ENCODE results near the gene IFT81. TPM values are rescaled to one million over a fixed set of nuclear protein-coding genes. Genes with fewer than 3 reads are reported as not detected.
"Not testable (repeated sequence)": the region's sequence is repeated elsewhere in the genome, so short reads cannot be mapped to it uniquely, and the experiment has no call there.

IFT81 gene, protein sequence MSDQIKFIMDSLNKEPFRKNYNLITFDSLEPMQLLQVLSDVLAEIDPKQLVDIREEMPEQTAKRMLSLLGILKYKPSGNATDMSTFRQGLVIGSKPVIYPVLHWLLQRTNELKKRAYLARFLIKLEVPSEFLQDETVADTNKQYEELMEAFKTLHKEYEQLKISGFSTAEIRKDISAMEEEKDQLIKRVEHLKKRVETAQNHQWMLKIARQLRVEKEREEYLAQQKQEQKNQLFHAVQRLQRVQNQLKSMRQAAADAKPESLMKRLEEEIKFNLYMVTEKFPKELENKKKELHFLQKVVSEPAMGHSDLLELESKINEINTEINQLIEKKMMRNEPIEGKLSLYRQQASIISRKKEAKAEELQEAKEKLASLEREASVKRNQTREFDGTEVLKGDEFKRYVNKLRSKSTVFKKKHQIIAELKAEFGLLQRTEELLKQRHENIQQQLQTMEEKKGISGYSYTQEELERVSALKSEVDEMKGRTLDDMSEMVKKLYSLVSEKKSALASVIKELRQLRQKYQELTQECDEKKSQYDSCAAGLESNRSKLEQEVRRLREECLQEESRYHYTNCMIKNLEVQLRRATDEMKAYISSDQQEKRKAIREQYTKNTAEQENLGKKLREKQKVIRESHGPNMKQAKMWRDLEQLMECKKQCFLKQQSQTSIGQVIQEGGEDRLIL
- 11.4 TPM for polyA plus RNA-seq (2013, experiment 1 of 2; ENCODE audit: insufficient read length)
- 14.1 TPM for polyA plus RNA-seq (2013, experiment 2 of 2; ENCODE audit: insufficient read length)

- peak; percentile 92 for DNase-seq
Observed at GRCh38 chr12:110124269-110124995, at the start of gene IFT81. TSS of gene IFT81 (plus strand) at chr12:110124357. CDS start at chr12:110127381, 3,024 bp downstream.

- no peak for DNase-seq
Observed at GRCh38 chr12:110075880-110076279, 48.3 kb upstream of the IFT81 start.

DNA sequence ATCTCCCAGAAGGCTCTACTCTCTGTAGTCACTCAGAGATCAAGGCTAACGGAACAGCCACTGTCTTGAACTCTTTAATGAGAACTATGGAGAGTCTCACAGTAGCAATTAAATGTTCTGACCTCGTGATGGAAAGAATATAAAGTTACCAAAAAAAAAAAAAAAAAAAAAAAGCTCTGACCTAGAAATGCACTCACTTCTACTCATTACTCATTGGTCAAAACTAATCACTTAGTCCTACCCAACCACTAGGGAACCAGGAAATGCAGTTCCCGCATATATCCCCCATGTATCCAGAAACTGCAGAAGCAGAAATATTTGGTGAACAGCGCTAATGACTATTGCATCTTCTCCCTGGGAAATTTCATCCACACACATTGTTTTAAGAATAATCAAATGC lies 46.4 kb upstream of the IFT81 start:
- DNase-seq, result no peak

DNA sequence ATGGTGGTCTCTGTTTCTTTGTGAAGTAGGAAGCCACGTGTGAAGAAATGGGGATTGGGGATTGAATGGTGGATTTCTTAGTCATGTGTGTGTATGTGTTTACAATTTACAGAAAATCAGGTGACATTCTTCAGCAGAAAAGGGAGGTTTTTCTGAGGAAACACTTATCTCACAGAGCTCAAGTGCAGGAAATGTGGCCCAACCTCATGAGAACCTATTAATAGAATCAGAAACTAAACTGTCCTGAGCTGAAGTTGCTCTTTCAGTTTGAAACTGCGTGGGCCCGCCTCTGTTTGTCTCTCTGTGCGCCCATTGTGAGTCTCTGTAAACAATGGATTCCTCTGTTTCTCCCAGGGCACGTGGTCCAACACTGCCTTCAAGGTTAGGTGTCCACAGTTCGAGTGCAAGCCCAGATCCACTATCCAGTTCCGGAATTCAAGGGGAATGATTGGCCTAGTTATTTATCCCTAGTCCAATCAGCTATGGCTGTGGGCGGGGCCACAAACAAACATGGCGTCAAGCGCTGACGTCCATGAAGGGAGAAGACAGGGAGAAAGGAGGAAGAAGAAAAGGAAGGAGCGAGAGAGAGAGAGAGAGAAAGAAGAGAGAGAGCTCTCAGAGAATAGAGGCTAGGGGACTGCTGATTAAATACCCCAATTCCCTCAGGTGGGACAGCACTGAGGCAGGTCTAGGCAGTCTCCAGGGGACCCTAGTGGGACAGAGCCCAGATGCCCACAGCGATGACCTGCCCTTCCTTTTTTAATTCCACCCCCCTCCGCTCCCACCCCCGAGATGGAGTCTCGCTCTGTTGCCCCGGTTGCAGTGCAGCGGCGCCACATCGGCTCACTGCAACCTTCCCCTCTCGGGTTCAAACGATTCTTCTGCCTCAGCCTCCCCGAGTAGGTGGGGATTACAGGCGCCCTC lies 44.4 kb upstream of the IFT81 start:
- no peak for DNase-seq

DNA sequence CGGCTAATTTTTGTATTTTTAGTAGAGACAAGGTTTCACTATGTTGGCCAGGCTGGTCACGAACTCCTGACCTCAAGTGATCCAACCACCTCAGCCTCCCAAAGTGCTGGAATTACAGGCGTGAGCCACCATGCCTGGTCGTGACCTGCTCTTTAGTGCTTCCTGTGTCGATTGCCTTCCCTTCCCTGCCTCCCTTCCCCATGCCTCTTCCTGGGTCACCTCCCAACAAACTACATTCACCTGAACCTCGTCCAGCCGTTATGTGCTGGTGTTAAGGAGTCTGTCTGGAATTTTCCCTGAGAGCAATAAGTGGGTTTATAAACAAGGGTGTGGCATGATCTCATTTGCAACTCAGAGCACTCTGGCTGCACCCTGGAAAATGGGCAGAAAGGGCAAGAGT lies 43.7 kb upstream of the IFT81 start:
- no peak for DNase-seq

- DNase-seq, result no peak
Observed at GRCh38 chr12:110084314-110085015, 39.7 kb upstream of the IFT81 start.

- not testable (repeated sequence) for DNase-seq
Observed at GRCh38 chr12:110088216-110088615, 35.9 kb upstream of the IFT81 start.

GRCh38 chr12:110088936-110089335 lies 35.2 kb upstream of the IFT81 start:
- no peak for DNase-seq

DNA sequence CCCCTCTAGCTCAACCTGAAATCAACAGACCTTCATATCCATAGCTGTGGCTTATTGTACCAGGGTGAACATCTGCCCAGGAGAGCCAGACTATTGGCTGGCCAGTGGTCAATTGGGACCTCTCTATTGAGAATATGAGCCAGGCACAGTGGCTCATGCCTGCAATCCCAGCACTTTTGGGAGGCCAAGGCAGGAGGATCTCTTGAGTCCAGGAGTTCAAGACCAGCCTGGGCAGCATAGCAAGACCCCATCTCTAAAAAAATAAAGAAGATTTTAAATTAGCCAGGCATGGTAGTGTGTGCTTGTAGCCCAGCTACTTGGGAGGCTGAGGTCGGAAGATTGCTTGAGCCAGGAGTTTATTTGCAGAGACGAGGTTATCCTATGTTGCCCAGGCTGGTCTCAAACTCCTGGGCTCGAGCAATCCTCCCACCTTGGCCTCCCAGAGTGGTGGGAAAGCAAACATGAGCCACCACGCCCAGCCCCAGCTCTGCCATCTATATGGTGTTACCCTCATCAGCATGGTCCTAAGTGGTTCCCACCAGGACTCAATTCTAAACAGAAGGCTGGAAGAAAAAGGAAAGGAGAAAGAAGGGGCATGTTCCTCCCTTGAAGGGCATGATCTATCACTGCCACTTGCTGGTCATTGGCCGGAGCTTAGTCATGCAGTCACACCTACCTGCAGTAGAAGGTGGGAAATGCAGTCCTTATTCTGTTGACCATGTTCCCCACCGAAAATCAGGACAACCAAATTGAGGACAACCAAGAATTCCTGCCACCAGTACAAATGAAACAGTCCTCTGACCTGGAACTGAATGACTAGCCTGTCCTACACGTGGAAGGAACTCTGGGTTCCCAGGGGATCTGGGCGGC lies 33.7 kb upstream of the IFT81 start:
- no peak for DNase-seq

DNA sequence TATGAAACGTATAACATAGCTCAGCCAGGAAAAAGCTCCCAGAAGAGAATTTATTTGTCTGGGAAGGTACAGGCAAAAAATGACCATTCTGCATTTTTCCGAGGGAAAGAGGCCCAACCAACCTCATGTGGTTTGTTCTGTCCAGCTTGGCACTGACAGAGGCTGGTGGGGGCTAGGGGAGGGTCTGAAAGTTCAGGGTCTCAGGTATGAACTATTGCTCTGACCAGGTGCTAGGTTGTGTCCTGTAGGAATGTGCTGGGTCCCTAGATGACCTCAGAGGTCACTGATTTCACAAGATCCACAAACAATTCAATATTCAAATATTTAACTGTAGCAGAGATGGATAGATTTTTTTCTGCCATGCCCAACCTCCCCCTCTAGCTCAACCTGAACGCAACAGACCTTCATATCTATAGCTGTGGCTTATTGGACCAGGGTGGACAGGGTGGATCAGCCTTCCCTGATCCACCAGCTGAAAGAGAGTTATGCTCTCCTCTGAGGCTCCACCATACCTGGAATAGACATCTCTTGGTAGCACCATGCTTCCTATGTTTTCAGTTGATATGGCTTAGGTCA lies 32.9 kb upstream of the IFT81 start:
- DNase-seq, result no peak

DNA sequence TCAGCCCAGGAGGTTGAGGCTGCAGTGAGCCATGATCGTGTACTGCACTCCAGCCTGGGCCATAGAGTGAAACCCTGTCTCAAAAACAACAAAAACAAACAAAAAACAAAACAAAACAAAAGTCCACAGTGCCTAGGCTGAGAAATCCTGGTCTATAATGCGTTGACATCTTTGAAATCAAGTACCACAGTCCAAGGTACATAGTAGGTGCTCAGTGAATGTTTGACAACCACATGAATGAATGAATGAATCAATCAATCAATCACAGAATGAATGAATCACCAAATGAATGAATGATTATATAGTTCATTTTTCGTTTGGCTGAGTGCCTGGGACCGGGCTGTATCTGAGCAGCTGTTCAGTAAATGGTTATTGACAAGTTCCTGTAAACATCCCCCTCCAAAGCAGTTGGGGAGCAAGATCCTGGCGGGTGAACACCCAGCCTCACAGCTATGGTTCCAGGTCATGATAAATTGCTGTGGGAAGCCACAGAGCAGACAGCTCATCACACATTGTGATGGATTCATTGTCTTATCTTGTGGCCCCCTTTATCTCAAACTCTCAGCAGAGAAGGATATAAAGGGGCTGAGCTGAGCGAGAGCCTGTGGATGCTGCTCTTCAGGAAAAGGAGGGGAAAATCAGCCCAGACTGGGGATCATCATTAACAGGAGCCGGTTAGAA lies 30.4 kb upstream of the IFT81 start:
- DNase-seq, result no peak

DNA sequence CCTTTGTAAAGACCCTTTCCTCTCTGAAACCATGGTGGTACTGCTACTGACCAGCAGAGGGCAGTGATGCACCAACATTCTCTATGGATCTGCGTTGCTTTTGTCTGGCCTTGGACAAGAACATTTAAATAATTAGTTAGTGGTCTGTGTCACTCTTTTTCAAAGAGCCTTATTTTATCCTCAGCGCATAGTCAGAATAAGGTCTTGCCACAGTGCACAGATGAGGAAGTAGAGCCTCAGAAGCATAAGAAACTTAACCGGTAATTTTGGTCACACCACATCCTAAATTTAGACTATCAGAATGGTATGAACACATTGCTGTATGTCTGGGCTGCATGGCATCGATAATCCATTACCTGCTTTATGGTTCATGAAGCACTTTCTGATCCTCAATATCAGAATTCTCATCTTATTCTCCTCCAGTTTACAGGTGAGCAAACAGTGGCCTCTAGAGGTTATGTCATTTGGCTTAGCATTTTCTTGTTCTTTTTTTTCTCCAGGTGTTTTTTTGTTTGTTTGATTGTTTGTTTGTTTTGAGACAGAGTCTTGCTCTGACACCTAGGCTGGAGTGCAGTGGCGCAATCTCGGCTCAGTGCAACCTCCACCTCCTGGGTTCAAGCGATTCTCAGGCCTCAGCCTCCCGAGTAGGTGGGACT lies 23.7 kb upstream of the IFT81 start:
- DNase-seq, result peak; percentile 70

DNA sequence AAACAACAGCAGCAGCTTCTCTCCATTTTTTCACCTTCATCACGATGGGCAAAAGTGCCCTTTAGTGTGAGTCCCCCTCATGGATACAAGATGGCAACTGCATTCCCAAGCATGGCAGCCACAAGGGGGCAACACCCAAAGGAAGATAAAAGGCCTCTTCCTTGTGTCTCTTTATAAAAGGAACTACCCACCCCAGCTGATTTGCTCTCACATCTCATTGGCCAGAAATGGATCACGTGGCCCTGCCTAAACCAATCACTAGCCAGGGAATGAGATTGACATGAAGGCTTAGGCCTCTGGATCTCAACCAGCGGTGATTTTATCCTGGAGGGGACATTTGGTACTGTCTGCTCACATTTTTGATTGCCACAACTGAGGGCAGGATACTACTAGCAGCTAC lies 21.9 kb upstream of the IFT81 start:
- peak; percentile 87 for DNase-seq

GRCh38 chr12:110104188-110105094 lies 19.7 kb upstream of the IFT81 start:
- DNase-seq, result no peak

- no peak for DNase-seq
Observed at GRCh38 chr12:110105159-110105558, 19.0 kb upstream of the IFT81 start.

- peak; percentile 6 for DNase-seq
Observed at GRCh38 chr12:110105986-110106385, 18.2 kb upstream of the IFT81 start.
